ENCODE data around the gene SLC25A23.

DNA sequence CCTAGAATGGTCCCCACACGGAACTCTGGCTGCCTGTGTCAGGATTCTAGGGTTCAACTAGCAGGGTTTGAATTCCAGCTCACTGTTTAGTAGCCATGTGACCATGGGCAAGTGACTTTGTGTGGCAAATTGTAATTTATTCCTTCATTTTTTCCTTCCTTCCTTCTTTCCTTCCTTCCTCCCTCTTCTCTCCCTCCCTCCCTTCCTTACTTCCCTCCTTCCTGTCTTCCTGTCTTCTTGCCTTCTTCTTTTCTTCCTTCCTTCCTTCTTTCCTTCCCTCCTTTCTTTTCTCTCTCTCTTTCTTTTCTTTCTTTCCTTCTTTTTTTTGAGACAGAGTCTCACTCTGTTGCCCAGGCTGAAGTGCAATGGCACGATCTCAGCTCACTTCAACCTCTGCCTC, 30.5 kb upstream of the SLC25A23 start:
- TF ChIP-seq TAF1 (IDR thresholded peaks at IDR 0.05; ENCODE audit: borderline replicate concordance, insufficient read depth, low read length) (no peak), POLR2AphosphoS5 (IDR thresholded peaks at IDR 0.05; ENCODE audit: low read depth, low read length) (no peak), SIN3A (IDR thresholded peaks at IDR 0.05; ENCODE audit: borderline replicate concordance, insufficient read depth, low read length) (no peak)
- TF ChIP-seq, protein P1, sequence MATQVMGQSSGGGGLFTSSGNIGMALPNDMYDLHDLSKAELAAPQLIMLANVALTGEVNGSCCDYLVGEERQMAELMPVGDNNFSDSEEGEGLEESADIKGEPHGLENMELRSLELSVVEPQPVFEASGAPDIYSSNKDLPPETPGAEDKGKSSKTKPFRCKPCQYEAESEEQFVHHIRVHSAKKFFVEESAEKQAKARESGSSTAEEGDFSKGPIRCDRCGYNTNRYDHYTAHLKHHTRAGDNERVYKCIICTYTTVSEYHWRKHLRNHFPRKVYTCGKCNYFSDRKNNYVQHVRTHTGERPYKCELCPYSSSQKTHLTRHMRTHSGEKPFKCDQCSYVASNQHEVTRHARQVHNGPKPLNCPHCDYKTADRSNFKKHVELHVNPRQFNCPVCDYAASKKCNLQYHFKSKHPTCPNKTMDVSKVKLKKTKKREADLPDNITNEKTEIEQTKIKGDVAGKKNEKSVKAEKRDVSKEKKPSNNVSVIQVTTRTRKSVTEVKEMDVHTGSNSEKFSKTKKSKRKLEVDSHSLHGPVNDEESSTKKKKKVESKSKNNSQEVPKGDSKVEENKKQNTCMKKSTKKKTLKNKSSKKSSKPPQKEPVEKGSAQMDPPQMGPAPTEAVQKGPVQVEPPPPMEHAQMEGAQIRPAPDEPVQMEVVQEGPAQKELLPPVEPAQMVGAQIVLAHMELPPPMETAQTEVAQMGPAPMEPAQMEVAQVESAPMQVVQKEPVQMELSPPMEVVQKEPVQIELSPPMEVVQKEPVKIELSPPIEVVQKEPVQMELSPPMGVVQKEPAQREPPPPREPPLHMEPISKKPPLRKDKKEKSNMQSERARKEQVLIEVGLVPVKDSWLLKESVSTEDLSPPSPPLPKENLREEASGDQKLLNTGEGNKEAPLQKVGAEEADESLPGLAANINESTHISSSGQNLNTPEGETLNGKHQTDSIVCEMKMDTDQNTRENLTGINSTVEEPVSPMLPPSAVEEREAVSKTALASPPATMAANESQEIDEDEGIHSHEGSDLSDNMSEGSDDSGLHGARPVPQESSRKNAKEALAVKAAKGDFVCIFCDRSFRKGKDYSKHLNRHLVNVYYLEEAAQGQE (IDR thresholded peaks at IDR 0.05; ENCODE audit: insufficient read depth in 1 of 2, low read depth in 2 of 2, low read length in 2 of 2), result no peak

Data from PFSK-1 (cell line).